Raji (cell line): Measurements from ENCODE around the gene C2.
A peak's percentile ranks its signal among the peaks of the same experiment; 100 is the strongest.
"Not testable (repeated sequence)": the region's sequence is repeated elsewhere in the genome, so short reads cannot be mapped to it uniquely, and the experiment has no call there.

ENCODE experiments used
- POLR2A ChIP-seq: IDR thresholded peaks from 2 replicates; pipeline ENCODE4 v1.6.1; 2011; ENCODE audit warnings: low read depth, low read length, control low read depth; ENCODE audit not compliant: insufficient read depth

C2 gene

GRCh38 chr6:31971993-31972708, 44.6 kb downstream of the C2 start, which contains the start of gene DXO:
TSS of gene DXO (minus strand) at chr6:31972138. CDS start at chr6:31971675, 463 bp downstream.
- peak; percentile 75 for TF ChIP-seq POLR2A

- no peak for TF ChIP-seq POLR2A
Measured at GRCh38 chr6:31972709-31973350, 45.3 kb downstream of the C2 start.

GRCh38 chr6:31977816-31978431, 50.4 kb downstream of the C2 start:
- TF ChIP-seq POLR2A = no peak

GRCh38 chr6:31978831-31979230, 51.3 kb downstream of the C2 start:
- no peak for TF ChIP-seq POLR2A

GRCh38 chr6:31979238-31979898, 51.9 kb downstream of the C2 start:
- TF ChIP-seq POLR2A = no peak

DNA sequence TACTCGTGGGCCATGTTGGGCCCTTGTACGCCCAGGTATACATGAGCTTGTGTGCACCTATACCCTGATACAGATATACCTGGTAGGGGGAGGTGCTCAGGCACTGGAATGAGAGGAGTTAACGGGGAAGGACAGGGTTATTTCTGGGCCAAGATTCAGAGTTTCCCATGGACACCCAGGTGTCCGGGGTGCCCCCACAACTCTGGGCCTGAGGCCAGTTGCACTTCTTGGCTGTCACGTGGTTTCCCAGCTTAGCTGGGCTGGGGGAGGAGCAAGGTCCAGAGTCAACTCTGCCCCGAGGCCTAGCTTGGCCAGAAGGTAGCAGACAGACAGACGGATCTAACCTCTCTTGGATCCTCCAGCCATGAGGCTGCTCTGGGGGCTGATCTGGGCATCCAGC, 54.2 kb downstream of the C2 start, which contains the start of gene C4A:
Gene C4A, plus strand, starts transcription at position 314 of the 400 bp plus-strand sequence. Its CDS starts 51 bp downstream, at position 365.
- TF ChIP-seq POLR2A = not testable (repeated sequence)
